Neural cell (in vitro differentiated cells): ENCODE data around the gene ADM2.

Experiments
- CTCF ChIP-seq: fragments of 450-650 bp; IDR thresholded peaks from 2 replicates; pipeline ENCODE4 v1.5.1; 2014; ENCODE audit warnings: antibody characterized with exemption, mild to moderate bottlenecking, moderate library complexity; ENCODE audit not compliant: poor library complexity, severe bottlenecking
- EP300 ChIP-seq: fragments of 450-650 bp; conservative IDR thresholded peaks from 2 replicates; pipeline ENCODE4 v1.6.1; 2014; ENCODE audit warnings: antibody characterized with exemption, mild to moderate bottlenecking, moderate library complexity; ENCODE audit not compliant: poor library complexity, severe bottlenecking
- EZH2 ChIP-seq: fragments of 200-600, 300-800 bp; shearing (Covaris generic), sonication (generic); IDR thresholded peaks from 2 replicates; pipeline ENCODE4 v1.6.1; 2014; ENCODE audit warnings: antibody characterized with exemption, low read length, borderline replicate concordance, mild to moderate bottlenecking; ENCODE audit not compliant: insufficient read depth, poor library complexity, severe bottlenecking
- MXI1 ChIP-seq: fragments of 450-650 bp; conservative IDR thresholded peaks from 2 replicates; pipeline ENCODE4 v1.6.1; 2014; ENCODE audit warnings: antibody characterized with exemption, mild to moderate bottlenecking; ENCODE audit not compliant: poor library complexity, severe bottlenecking

- TF ChIP-seq EZH2 (no peak), CTCF (no peak), EP300 (no peak), MXI1 (no peak)
These were observed 39.6 kb downstream of the ADM2 start for GRCh38 chr22:50520826-50521453.
